ENCODE data around the gene C17orf58. TPM values are rescaled to one million over a fixed set of nuclear protein-coding genes. Genes with fewer than 3 reads are reported as not detected.

C17orf58 gene
- total and polyA plus RNA-seq, 7 donors: 1.4 to 24.7 (median 8.3) TPM

DNA sequence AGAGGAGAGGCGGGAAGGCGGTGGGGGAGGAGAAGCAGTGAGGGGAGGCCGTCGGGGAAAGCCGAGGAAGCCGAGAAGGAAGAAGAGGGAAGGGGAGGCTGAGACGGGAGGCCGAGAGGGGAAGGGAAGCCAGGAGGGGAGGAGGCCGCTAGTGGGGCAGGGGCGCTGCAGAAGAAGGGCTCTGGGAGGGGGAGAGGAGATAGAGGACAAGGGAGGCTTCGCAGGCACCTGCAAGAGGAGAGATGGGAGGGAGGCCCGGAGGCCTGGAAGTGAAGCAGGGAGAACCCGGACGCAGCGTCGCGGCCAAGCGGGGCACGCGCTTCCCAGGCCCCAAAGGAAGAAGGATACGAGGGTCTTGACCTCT is 2.3 kb downstream of the C17orf58 start:
- H3K9me3 ChIP-seq: no peaks in the 10 kb centered on the region
- intact Hi-C loops (cut with DNase I): loop anchor here (1.0 to 10.0 kb wide), 4 partner anchors 26 to 1331 kb away; partner anchors contain the start of genes ABCA5 and KPNA2
- peak in 1 of 2 donors; percentile 41 for TF ChIP-seq POLR2A (IDR thresholded peaks at IDR 0.05)
- TF ChIP-seq, protein P1, sequence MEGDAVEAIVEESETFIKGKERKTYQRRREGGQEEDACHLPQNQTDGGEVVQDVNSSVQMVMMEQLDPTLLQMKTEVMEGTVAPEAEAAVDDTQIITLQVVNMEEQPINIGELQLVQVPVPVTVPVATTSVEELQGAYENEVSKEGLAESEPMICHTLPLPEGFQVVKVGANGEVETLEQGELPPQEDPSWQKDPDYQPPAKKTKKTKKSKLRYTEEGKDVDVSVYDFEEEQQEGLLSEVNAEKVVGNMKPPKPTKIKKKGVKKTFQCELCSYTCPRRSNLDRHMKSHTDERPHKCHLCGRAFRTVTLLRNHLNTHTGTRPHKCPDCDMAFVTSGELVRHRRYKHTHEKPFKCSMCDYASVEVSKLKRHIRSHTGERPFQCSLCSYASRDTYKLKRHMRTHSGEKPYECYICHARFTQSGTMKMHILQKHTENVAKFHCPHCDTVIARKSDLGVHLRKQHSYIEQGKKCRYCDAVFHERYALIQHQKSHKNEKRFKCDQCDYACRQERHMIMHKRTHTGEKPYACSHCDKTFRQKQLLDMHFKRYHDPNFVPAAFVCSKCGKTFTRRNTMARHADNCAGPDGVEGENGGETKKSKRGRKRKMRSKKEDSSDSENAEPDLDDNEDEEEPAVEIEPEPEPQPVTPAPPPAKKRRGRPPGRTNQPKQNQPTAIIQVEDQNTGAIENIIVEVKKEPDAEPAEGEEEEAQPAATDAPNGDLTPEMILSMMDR (IDR thresholded peaks at IDR 0.05): no peak
- 3 to 8% methylated on average over 21 of the region's 21 CpGs for WGBS, 2 donors
- H3K4me3 ChIP-seq: peak overlapping the region; percentile 64 to 78 (median 70)
- peak overlapping the region; percentile 94 to 96 (median 96) for H3K27ac ChIP-seq
- H3K36me3 ChIP-seq: no peaks in the 10 kb centered on the region
- H3K4me1 ChIP-seq: peaks cover 0 to 33% (median 23%) of the 10 kb centered on the region in 4 donors
- no peak for DNase-seq
- no peaks in the 10 kb centered on the region for H3K27me3 ChIP-seq

DNA sequence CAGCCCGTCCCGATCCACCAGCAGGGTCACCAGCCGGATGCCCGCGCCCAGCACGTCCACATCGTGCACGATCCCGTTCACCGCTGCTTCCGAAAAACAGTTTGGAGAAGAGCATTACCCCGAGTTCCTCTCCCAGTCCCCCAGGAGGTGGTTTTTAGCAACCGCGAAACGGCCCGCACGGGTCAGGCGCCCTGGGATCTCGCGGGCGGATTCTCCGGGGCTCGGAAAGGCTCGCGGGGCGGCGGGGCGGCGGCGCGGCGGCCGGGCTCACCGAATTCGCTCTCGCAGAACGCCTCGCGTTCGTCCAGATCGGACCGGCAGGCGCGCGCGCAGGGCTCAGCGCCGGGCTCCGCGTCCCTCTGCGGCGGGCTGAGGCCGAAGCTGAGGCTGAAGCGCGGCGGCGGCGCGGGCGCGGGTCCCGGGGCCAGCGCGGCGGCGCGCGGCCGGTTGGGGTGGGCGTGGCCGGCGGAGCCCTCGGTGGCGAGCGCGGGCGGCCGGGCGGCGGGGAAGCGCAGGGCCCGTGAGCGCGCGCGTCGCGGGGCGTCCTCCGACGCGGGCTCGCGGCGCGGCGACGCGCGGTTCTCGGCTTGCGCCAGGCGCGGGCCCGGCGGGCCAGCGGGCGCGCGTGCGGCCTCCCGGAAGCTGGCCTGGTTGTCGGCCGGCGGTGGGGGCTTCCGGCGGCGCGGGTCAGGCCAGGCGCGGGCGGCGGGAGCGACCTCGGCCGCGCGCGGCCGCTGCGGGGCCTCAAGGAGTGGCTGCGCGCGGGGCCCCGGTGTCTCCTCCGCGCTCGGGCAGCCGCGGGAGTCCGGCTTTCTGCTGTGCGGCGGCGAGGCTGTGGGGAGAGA is 2.9 kb downstream of the C17orf58 start:
- WGBS, 2 donors: 0% methylated on average over 144 of the region's 144 CpGs
- intact Hi-C loops (cut with DNase I): loop anchor here (1.0 to 10.0 kb wide), 4 partner anchors 27 to 1331 kb away; partner anchors contain the start of genes ABCA5 and KPNA2
- Histone ChIP-seq H3K9me3 (no peaks in the 10 kb centered on the region), H3K36me3 (no peaks in the 10 kb centered on the region), H3K27ac (peak overlapping the region; percentile 95 to 96 (median 96)), H3K4me3 (peak overlapping the region; percentile 64 to 78 (median 70)), H3K4me1 (peaks cover 0 to 33% (median 23%) of the 10 kb centered on the region in 4 donors), H3K27me3 (no peaks in the 10 kb centered on the region)
- no peak for TF ChIP-seq EP300 (IDR thresholded peaks at IDR 0.05)
- TF ChIP-seq, protein P1 (IDR thresholded peaks at IDR 0.05): peak in 2 of 4 experiments; percentile 14 to 26
- TF ChIP-seq POLR2A (IDR thresholded peaks at IDR 0.05): no peak
- peak in 3 of 4 donors; percentile 7 to 74 (median 69) for TF ChIP-seq POLR2AphosphoS5 (IDR thresholded peaks at IDR 0.05)
- DNase-seq: peak; percentile 90

DNA sequence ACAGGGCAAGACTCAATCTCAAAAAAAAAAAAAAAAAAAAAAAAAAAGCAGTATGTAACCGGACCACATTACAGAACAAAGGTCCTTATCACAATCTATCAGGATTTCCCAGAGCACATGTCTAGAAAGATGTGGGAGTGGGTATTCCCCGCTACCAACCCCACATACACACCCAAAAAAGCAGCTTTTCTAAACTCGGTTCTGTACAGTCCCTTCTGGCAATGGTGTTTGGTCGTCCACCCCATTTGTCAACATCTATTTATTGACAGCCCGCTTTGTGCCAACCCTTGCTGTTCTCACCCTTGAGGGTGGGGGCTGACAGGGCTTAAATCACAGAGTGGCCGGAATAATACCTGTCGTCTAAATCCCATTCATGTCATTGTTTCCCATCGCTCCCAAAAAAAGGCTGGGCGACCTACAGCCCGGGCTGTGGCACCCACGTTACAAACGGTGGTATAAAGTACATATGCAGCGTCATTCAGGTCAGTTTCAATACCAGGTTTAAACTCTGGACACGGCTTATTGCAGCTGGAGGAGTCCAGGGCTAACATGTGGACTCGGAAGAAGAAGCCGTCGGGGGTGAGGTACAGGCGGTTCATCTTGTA is 3.6 kb downstream of the C17orf58 start:
- H3K27ac ChIP-seq: peak overlapping the region; percentile 90 to 96 (median 94)
- no peaks in the 10 kb centered on the region for H3K27me3 ChIP-seq
- H3K36me3 ChIP-seq: no peaks in the 10 kb centered on the region
- 3 to 7% methylated on average over 18 of the region's 18 CpGs for WGBS, 2 donors
- TF ChIP-seq, protein P1 (IDR thresholded peaks at IDR 0.05): no peak
- TF ChIP-seq POLR2AphosphoS5 (IDR thresholded peaks at IDR 0.05) (no peak), POLR2A (IDR thresholded peaks at IDR 0.05) (no peak), EP300 (IDR thresholded peaks at IDR 0.05) (no peak)
- intact Hi-C loops (cut with DNase I): loop anchor here (1.0 to 10.0 kb wide), 4 partner anchors 28 to 1332 kb away; partner anchors contain the start of genes ABCA5 and KPNA2
- DNase-seq: no peak
- H3K4me1 ChIP-seq: peaks cover 0 to 33% (median 23%) of the 10 kb centered on the region in 4 donors
- H3K4me3 ChIP-seq: peak overlapping the region; percentile 58 to 74 (median 64)
- no peaks in the 10 kb centered on the region for H3K9me3 ChIP-seq

DNA sequence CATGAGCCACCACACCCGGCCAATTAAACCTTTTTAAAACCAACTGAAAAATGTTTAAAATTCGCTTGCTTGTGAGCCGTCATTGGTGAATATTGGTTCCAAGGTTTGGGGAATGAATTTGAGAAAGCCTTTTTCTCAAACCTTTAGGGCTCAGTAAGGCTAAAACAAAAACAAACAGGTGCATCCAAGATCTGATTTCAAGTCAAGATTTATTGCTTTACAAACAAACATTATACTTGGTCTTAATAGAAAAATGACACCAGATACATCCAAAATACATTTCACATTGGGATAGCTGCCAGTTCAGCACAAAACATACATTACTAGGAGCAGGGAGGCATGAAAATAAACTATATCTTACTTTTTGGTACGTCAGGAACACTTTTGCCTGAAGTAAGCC is 5.4 kb downstream of the C17orf58 start:
- 94 to 96% methylated on average over 4 of the region's 4 CpGs for WGBS, 2 donors

DNA sequence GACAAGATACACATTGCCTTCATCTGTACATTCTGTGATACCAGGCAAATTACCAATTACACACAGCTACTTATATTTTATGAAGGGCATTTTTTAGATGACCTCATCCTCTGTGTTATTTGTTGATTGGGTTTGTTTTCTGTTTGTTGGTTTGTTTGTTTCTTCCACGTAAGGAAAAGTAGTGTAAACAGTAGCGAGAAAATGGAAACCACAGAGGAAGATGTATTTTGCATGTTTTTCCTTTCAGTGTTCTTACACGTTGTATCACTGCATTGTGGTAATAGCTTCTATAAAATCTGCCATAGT is 12.9 kb downstream of the C17orf58 start:
- no peak for TF ChIP-seq POLR2A (IDR thresholded peaks at IDR 0.05)
- no peak for TF ChIP-seq POLR2AphosphoS5 (IDR thresholded peaks at IDR 0.05)
- TF ChIP-seq, protein P1 (IDR thresholded peaks at IDR 0.05): no peak
- no peak for TF ChIP-seq EP300 (IDR thresholded peaks at IDR 0.05)

More for the DNA sequence above, 5.4 kb downstream of the C17orf58 start:
- Histone ChIP-seq H3K4me1 (peaks cover 0 to 26% (median 21%) of the 10 kb centered on the region in 4 donors), H3K9me3 (no peaks in the 10 kb centered on the region), H3K27ac (no peak overlapping the region), H3K4me3 (no peak overlapping the region), H3K36me3 (no peaks in the 10 kb centered on the region), H3K27me3 (no peaks in the 10 kb centered on the region)
- intact Hi-C loops (cut with DNase I): loop anchor here (5.0 to 10.0 kb wide), 2 partner anchors 46 to 1334 kb away; partner anchors contain the start of genes ABCA5 and KPNA2
- TF ChIP-seq POLR2A (IDR thresholded peaks at IDR 0.05) (no peak), EP300 (IDR thresholded peaks at IDR 0.05) (no peak)
- DNase-seq: no peak

More for the DNA sequence above, 12.9 kb downstream of the C17orf58 start:
- WGBS, 2 donors: 74 to 75% methylated on average over 3 of the region's 3 CpGs
- intact Hi-C loops (cut with DNase I): no loop called here
- Histone ChIP-seq H3K36me3 (no peaks in the 10 kb centered on the region), H3K4me3 (no peak overlapping the region), H3K27ac (no peak overlapping the region), H3K27me3 (no peaks in the 10 kb centered on the region), H3K4me1 (peaks cover 0 to 5% (median 0%) of the 10 kb centered on the region in 4 donors), H3K9me3 (no peaks in the 10 kb centered on the region)
- DNase-seq: no peak

All from sigmoid colon (tissue), 7 donors.